NCI-H1694 (cell line): Measurements from ENCODE around the gene SIRPB1.
"Not testable (repeated sequence)": the region's sequence is repeated elsewhere in the genome, so short reads cannot be mapped to it uniquely, and the experiment has no call there.

ENCODE experiments used
- DNase-seq: peaks from one replicate; lab custom pipeline; 2025; lab: John Stamatoyannopoulos, UW

Gene SIRPB1

GRCh38 chr20:1619861-1620444 is at the start of gene SIRPB1:
Gene SIRPB1, minus strand, starts transcription at chr20:1620009. Its CDS starts 65 bp downstream, at chr20:1619944.
- no peak for DNase-seq

GRCh38 chr20:1669304-1669703 is 49.5 kb upstream of the SIRPB1 start:
- DNase-seq: no peak

- no peak for DNase-seq
Measured at GRCh38 chr20:1667502-1668085, 47.8 kb upstream of the SIRPB1 start.

DNA sequence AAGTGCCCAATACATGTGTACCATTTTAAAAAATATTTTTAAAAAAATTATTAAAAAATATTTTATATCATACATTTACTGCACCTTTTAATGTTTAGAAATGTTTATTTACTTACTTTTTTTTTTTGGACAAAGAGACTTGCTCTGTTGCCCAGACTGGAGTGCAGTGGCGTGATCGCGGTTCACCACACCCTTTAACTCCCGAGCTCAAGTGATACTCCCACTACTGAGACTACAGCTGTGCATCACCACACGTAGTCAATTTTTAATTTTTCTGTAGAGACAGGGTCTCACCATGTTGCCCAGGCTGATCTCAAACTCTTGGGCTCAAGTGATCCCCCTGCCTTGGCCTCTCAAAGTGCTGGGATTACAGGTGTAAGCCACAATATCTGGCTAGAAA is 47.0 kb upstream of the SIRPB1 start:
- no peak for DNase-seq

GRCh38 chr20:1665345-1665744 is 45.5 kb upstream of the SIRPB1 start:
- DNase-seq: no peak

DNA sequence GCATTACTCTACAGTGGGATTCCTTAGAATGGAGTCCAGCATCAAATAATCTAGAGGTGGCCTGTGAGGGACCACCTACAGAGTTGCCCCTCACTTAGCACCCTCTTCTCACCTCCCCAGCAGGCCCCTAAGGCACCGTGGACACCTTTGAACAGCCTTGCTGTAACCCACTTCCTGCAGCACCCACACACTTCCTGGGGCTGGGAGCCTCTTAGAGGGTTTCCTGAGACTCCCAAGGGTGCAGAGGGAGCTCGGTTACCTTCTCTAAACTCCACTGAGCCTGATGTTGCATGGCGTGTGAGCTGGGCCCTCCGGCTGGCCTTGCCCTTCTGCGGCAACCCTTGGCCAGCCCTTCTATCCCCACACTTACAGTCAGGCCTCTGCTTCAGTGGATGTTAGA is 45.1 kb upstream of the SIRPB1 start:
- DNase-seq: no peak

GRCh38 chr20:1663917-1664316 is 44.1 kb upstream of the SIRPB1 start:
- no peak for DNase-seq

DNA sequence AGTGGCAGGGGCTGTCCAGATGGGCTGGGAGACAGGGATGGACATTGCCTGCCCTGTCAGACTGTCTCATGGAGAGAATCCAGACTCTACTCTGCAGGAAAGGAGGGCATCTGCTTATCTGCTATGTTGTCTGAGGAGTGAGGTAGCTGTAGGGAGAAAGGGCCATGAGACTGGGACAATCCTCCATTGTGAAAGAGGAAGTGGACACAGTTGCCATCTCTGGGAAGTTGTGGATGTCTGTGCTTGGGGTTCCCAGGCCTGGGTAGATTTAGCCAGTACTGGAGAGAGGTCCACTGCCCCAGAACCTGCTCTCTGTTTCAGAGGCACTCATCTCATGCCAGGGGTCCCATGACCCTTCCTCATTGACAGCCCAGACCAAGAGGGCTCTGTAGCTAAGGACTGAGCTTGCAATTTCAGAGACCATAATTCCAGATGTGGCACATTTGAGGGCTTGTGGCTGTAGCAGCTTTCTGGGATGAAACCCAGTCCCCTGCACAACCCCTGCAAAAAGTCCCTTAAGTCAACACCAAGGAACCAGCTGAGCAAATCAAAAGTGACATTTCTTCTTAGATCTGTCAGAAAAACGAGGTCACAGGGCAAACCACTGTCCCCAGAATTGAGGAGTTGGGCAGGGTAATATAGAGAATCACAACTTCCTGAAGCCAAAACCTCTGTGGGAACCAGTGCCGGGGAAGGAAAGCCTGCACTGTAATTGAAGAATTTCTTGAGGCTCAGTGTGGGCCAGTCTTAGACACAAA is 41.9 kb upstream of the SIRPB1 start:
- no peak for DNase-seq

- DNase-seq: no peak
Measured at GRCh38 chr20:1660246-1660645, 40.4 kb upstream of the SIRPB1 start.

- DNase-seq: no peak
Measured at GRCh38 chr20:1657556-1658334, 37.9 kb upstream of the SIRPB1 start, which contains the start of gene SIRPG. Gene SIRPG, minus strand, starts transcription at chr20:1657779. Its CDS starts 65 bp downstream, at chr20:1657714.

GRCh38 chr20:1656844-1657243 is 37.0 kb upstream of the SIRPB1 start:
- no peak for DNase-seq

DNA sequence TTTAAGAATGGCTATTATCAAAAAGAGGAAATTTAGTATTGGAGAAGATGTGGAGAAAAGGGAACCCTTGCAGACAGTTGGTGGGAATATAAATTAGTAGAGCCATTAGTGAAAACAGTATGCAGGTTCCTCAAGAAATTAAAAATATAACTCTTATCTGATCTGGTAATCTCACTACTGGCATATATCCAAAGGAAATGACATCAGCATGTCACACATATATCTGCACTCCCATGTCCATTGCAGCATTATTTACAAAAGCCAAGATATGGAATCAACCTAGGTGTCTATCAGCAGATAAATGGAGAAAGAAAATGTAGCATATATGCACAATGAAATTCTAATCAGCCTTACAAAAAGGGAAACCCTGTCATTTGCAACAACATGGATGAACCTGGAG is 35.2 kb upstream of the SIRPB1 start:
- DNase-seq: no peak

GRCh38 chr20:1652960-1653359 is 33.2 kb upstream of the SIRPB1 start:
- no peak for DNase-seq

GRCh38 chr20:1652104-1652503 is 32.3 kb upstream of the SIRPB1 start:
- no peak for DNase-seq

DNA sequence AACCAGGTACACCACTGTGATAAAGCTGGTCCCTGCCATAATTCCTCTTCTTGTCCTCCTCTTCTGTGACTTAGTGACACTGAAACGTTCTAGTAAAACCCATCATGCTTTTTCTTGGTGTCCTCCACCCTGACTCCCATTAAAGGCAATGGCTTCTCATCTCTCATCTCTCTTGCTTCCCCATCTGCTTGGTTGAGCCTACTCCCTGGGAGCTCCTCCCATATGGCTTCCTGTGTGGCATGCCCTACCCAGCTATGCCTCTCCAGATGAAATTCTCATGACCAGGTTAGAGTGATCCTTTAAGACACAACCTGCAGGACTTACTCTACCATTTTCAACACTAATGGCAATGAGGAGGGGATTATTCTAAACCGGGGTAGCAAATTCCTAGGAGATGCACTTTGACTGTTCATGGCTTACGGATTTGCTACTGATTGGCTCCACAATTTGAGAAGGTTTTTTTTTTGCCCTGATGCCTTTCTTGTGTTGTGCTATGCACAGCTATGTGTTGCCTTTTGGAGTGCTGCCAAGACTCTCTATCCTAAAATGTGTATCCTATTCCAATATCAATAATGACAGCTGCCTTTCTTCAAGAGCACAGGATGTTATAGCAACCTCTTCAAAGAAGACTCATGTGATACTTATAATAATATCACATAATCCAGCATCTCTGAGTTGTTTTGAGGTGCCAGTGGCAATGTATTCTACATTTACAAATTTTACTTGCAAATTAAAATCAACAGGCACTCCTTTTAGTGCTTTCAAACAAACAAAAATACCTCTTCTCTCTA is 31.7 kb upstream of the SIRPB1 start:
- no peak for DNase-seq

GRCh38 chr20:1648101-1648500 is 28.3 kb upstream of the SIRPB1 start:
- DNase-seq: no peak

- no peak for DNase-seq
Measured at GRCh38 chr20:1646975-1647431, 27.2 kb upstream of the SIRPB1 start.

GRCh38 chr20:1644101-1644962 is 24.5 kb upstream of the SIRPB1 start:
- no peak for DNase-seq

DNA sequence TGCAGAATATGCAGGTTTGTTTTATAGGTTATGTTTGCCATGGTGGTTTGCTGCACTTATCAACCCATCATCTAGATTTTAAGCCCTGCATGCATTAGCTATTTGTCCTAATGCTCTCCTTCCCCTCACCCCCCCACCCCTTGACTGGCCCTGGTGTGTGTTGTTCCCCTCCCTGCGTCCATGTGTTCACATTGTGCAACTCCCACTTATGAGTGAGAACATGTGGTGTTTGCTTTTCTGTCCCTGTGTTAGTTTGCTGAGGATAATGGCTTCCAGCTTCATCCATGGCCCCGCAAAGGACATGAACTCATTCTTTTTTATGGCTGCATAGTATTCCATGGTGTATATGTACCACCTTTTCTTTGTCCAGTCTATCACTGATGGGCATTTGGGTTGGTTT is 18.8 kb upstream of the SIRPB1 start:
- DNase-seq: not testable (repeated sequence)

DNA sequence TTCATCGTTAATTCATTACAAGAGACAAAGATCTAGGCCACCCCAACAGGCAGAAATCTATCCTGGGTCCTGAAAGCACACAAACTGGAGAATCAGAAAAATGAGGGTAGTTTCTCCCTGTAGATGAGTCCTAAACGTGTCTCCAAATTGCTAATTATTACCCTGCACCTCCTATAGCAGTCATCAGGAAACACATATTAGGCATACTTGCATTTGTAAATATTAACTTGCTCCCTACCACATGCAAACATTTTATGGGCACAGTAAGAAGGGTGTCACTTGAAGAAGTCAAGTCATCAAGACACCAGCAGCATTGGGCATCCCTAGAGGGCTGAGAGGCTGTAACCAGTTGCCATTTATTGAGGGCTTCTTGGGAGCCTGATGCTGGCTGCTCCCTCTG is 17.9 kb upstream of the SIRPB1 start:
- no peak for DNase-seq

GRCh38 chr20:1637226-1637625 is 17.4 kb upstream of the SIRPB1 start:
- DNase-seq: no peak
